ENCODE results near the gene ADGRB3.

ADGRB3 gene

GRCh38 chr6:69018906-69019305 lies 383.8 kb downstream of the ADGRB3 start:
- in situ Hi-C loops (cut with MboI; ENCODE audit: low sequenced_read_pairs): no loop called here

- in situ Hi-C loops (cut with MboI; ENCODE audit: low sequenced_read_pairs): no loop called here
Measured at GRCh38 chr6:69019832-69020231, 384.8 kb downstream of the ADGRB3 start.

GRCh38 chr6:69022993-69023392 lies 387.9 kb downstream of the ADGRB3 start:
- in situ Hi-C loops (cut with MboI; ENCODE audit: low sequenced_read_pairs): no loop called here

DNA sequence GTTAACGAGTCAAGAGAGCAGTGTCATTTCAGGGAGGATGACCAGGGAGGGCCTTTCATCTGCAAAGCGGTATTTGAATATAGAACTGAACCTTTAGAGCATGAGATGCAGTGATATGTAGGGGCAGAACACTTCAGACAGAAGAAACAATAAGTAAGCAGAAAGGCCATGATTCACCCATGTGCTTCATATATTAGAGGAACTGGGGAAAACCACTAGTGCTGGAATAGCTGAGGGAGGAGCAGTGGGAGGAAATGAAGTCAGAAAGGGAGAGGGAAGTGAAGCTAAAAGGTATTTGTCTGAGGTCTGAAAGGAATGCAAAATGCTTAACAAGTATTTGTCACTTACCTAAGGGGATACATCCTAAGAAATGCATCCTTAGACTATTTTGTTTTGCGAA lies 391.2 kb downstream of the ADGRB3 start:
- in situ Hi-C loops (cut with MboI; ENCODE audit: low sequenced_read_pairs): no loop called here

DNA sequence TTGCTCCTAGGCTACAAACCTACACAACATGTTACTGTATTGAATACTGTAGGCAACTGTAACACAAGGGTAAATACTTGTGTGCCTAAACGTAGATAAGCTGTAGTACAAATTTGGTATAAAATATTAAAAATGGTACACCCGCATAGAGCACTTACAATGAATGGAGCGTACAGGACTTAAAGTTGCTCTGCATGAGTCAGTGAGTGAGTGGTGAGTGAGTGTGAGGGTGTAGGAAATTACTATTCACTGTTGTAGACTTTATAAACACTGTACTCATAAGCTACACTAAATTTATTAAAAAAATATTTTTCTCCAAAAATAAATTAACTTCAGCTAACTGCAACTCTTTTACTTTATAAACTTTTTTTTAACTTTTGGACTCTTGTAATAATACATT lies 391.6 kb downstream of the ADGRB3 start:
- in situ Hi-C loops (cut with MboI; ENCODE audit: low sequenced_read_pairs): no loop called here

- in situ Hi-C loops (cut with MboI; ENCODE audit: low sequenced_read_pairs): no loop called here
Measured at GRCh38 chr6:69027861-69028260, 392.8 kb downstream of the ADGRB3 start.

GRCh38 chr6:69038841-69039240 lies 403.8 kb downstream of the ADGRB3 start:
- in situ Hi-C loops (cut with MboI; ENCODE audit: low sequenced_read_pairs): no loop called here

GRCh38 chr6:69042297-69042696 lies 407.2 kb downstream of the ADGRB3 start:
- in situ Hi-C loops (cut with MboI; ENCODE audit: low sequenced_read_pairs): no loop called here

DNA sequence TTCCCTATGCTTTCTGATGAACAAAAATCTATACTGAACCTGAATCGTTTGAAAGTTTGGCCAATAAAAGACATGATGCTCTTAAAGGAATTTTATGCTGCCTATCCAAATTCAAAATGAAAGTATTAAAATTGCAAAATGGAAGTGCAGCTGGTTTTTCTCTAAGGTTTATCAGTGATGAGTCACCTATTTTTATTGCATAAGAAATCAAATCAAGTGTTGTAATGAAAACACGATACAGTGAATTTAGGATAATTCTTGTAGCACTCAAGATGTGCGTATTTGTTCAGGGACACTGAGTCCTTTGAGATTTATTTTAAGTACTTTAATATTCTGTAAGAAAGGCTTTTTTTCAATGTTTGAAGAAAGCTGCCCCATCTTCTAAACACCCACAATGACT lies 409.5 kb downstream of the ADGRB3 start:
- in situ Hi-C loops (cut with MboI; ENCODE audit: low sequenced_read_pairs): no loop called here

DNA sequence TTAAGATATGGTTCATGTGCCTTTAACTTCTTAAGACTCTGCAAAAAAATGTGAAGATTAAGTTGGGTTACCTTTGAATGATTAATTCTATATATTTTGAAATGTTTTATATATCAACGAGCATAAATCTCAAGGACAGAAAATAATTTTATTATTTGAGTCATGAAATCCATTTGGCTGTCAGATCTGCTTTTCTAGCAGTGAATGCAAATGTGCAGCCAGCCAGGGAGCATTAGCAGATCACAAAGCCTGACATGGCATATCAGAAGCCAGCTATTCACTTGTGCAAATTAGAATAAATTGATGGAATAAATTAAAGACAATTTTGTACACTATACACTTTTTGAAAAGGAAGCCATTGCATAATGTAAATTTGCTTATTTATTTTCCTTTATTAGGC lies 424.3 kb downstream of the ADGRB3 start:
- in situ Hi-C loops (cut with MboI; ENCODE audit: low sequenced_read_pairs): no loop called here

DNA sequence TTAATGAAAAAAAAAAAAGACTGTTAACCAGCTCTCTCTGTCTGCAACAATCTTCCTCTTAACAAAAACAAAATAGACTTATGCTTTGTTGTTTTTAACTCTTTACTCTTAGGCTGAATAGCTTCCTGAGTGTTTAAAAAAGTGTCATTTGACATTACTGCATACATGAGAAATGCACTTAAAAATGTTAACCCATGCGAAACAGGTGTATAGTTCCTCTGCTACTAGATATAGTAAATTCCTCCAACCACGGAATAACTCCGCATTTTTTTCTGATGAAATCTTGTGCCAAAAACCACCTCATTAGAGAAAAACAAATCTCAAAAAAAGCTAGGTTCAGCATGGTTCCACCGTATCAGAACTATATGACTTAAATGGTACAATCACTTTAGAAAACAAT lies 426.0 kb downstream of the ADGRB3 start:
- in situ Hi-C loops (cut with MboI; ENCODE audit: low sequenced_read_pairs): no loop called here

- in situ Hi-C loops (cut with MboI; ENCODE audit: low sequenced_read_pairs): no loop called here
Measured at GRCh38 chr6:69063401-69063800, 428.3 kb downstream of the ADGRB3 start.

- in situ Hi-C loops (cut with MboI; ENCODE audit: low sequenced_read_pairs): no loop called here
Measured at GRCh38 chr6:69064226-69064625, 429.1 kb downstream of the ADGRB3 start.

GRCh38 chr6:69069881-69070280 lies 434.8 kb downstream of the ADGRB3 start:
- in situ Hi-C loops (cut with MboI; ENCODE audit: low sequenced_read_pairs): no loop called here

DNA sequence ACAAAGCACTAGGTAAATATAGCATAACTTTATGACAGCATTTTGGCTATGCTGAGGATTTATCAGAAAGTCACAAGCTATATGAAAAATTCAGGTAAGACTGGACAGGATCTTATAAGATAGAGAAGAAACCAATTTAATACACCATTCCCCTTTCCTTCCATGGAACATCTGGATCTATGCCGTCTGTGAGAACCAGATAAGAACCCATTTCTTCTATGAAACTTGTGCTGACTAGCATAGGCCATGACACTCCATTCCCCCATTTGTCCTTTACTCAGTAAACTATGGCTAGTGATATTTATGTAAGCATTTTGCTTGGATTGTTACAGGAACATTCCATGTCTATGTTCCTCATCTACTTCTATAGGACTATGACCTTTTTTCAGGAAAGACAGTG lies 437.7 kb downstream of the ADGRB3 start:
- in situ Hi-C loops (cut with MboI; ENCODE audit: low sequenced_read_pairs): no loop called here

DNA sequence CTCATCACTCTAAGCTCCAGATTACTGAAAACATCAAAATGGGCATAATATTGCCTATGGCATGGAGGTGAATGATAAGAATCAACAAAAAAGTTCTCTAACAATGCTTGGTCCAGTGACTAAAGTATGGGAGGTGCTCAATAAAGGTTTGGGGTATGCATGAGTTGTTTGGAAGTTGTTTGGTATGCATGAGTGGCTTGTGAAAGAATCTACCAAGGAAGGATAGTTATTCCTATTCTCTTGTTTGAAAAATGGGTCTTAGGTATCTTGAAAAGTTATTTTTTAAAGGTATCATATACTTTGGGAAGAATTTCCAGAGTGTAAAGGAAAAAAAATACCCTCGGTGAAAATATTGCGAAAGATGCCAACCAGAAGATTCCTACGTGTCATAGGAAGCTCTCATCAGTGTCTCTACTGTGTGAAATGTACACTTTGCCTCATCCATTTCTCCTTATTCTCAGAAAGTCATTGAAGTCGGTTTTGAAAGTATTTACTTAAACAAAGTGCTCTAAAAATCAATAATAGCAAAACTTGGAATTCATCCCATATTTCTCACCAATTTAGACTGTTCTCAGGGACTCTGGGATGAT lies 449.8 kb downstream of the ADGRB3 start:
- in situ Hi-C loops (cut with MboI; ENCODE audit: low sequenced_read_pairs): no loop called here

GRCh38 chr6:69086689-69087088 lies 451.6 kb downstream of the ADGRB3 start:
- in situ Hi-C loops (cut with MboI; ENCODE audit: low sequenced_read_pairs): no loop called here

GRCh38 chr6:69089539-69089938 lies 454.5 kb downstream of the ADGRB3 start:
- in situ Hi-C loops (cut with MboI; ENCODE audit: low sequenced_read_pairs): no loop called here

DNA sequence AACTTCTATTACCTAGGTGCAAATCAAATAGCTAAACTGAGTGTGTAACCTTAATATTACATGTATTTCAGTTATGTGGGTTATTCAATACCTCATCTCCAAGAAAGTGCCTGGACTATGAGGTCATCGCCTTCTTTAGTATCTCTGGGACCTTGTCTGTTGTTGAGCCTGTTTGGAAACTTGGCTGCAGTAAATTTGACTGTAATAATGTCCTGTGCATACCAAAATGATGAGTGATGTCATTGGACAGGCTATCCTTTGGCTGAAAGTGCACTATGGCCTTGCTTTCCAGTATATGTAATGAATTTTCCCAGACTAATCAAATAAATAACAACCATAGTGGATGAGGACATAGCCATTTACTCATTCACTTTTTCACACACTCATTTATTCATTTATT lies 455.1 kb downstream of the ADGRB3 start:
- in situ Hi-C loops (cut with MboI; ENCODE audit: low sequenced_read_pairs): no loop called here

DNA sequence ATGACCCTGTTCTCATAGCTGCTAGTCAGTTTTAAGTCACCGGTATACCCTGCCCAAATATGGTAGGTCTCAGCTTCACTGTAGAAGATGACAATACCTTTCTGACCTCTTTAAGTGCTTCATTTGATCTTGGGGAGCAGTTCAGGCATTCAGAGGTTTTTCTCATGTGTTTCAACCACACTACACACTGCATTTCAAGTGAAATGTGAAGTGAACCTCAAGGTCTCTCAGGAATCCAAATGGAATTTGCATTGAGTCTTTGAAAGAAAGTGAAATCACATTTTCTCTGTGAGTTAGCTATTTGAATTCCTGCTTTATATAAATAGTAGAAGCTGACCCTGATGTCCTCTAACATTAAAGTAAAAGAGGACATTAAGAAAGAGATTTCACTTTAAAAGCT lies 461.6 kb downstream of the ADGRB3 start:
- in situ Hi-C loops (cut with MboI; ENCODE audit: low sequenced_read_pairs): no loop called here

DNA sequence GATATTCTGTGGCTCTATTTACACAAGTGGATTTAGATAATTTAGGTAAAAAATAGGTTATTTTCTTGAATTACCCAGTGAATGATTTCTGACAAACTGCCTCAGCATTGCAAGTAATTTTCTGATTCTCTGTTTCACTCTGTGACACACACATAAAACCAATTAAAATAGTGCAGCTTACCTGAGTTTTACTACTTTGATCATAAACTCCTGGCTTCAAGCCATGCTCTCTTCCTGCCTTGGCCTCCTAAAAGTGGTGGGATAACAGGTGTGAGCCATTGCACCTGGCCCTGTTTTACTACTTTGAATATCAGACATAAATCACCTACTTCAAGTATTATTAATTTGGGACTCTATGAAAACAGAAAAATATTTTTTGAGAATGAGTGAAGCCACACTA lies 462.9 kb downstream of the ADGRB3 start:
- in situ Hi-C loops (cut with MboI; ENCODE audit: low sequenced_read_pairs): no loop called here

- in situ Hi-C loops (cut with MboI; ENCODE audit: low sequenced_read_pairs): no loop called here
Measured at GRCh38 chr6:69098910-69099309, 463.8 kb downstream of the ADGRB3 start.

DNA sequence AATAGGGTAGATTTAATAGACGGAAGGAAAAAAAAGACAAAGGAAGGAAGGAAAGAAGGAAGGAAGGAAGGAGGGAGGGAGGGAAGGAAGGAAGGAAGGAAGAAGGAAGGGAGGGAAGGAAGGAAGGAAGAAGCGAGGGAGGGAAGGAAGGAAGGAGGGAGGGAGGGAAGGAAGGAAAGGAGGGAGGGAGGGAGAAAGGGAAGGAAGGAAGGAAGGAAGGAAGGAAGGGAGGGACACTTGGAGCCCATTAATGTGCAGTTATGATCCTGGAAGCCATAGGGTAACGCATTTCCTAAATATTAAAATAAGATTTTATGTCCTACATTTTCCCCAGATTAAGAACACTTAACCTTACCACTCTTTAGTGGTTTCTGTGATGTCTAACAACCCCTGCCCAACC lies 465.7 kb downstream of the ADGRB3 start:
- in situ Hi-C loops (cut with MboI; ENCODE audit: low sequenced_read_pairs): no loop called here

DNA sequence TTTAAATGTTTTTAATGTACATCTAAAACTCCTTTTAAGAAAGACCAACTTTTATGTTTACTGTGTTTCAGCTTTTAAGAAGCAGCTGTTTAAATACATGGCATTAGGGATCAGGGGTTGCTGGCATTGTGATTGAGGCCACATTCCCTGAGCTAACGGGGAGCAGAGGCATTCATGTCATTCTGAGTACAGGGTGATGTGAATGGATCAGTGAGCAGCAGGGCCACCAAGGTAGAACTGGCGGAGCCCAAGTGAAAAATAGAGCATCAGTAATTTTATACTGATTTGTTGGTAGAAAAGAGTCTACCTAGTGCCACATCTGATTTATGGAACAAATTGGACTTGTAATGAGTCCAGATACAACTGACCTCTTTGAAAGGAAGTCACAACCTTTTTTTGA lies 467.3 kb downstream of the ADGRB3 start:
- in situ Hi-C loops (cut with MboI; ENCODE audit: low sequenced_read_pairs): no loop called here
